K562 (cell line): ENCODE results near the gene C1orf116. TPM values are rescaled to one million over a fixed set of nuclear protein-coding genes. Genes with fewer than 3 reads are reported as not detected.

Source experiments
- AFF1 ChIP-seq, 2 experiments: fragments of 450-650 bp; IDR thresholded peaks; 2 replicates each; pipeline ENCODE4 v1.6.1; 2018; ENCODE audit warnings: mild to moderate bottlenecking in 2 of 2, low read depth in 1 of 2; ENCODE audit not compliant: partially characterized antibody in 2 of 2
- ETV6 ChIP-seq, 3 experiments: fragments of 150-350 bp in 1 of 3; sonication (generic) in 1 of 3; formaldehyde crosslinking in 1 of 3; IDR thresholded peaks; 2 replicates each; pipeline versions ENCODE4 v1.6.1 to v1.8.0; 2014 to 2022; ENCODE audit warnings: borderline replicate concordance in 2 of 3, low read depth in 2 of 3, antibody characterized with exemption in 1 of 3, low read length in 1 of 3, mild to moderate bottlenecking in 1 of 3, missing genetic modification reagents in 1 of 3
- FUS ChIP-seq: fragments of 200-400 bp; formaldehyde crosslinking; optimal IDR thresholded peaks from 2 replicates; pipeline ENCODE3; 2017; ENCODE audit warnings: low read depth, low read length
- MCM5 ChIP-seq: fragments of 450-650 bp; IDR thresholded peaks from 2 replicates; pipeline ENCODE4 v1.6.1; 2016; ENCODE audit warnings: low read depth
- NFXL1 ChIP-seq: fragments of 450-650 bp; formaldehyde crosslinking; IDR thresholded peaks from 2 replicates; pipeline ENCODE4 v1.4.0; 2021; ENCODE audit warnings: mild to moderate bottlenecking
- RERE ChIP-seq: sonication (generic); formaldehyde crosslinking; IDR thresholded peaks from 2 replicates; pipeline ENCODE4 v1.8.0; 2023; ENCODE audit warnings: missing genetic modification reagents, mild to moderate bottlenecking, borderline replicate concordance
- STAT6 ChIP-seq: sonication (generic); formaldehyde crosslinking; IDR thresholded peaks from 2 replicates; pipeline ENCODE4 v1.8.1; 2023; ENCODE audit warnings: mild to moderate bottlenecking, missing genetic modification reagents
- TFE3 ChIP-seq: fragments of 450-650 bp; formaldehyde crosslinking; IDR thresholded peaks from 2 replicates; pipeline ENCODE4 v1.4.0; 2020; ENCODE audit warnings: mild to moderate bottlenecking, mixed read lengths
- ZNF511 ChIP-seq: sonication (generic); formaldehyde crosslinking; IDR thresholded peaks from 2 replicates; pipeline ENCODE4 v1.8.0; 2022; ENCODE audit warnings: mild to moderate bottlenecking, missing genetic modification reagents
- polyA plus RNA-seq, 8 experiments: library from polyadenylated mRNA; depleted of rRNA in 4 of 8; stranded (reverse) in 5 of 8; unstranded in 3 of 8; fragments of >200 nt; fragmentation: Nextera tagmentation in 2 of 8; fragmentation: Illumina TruSeq in 1 of 8; extraction: Ambion mirVana in 2 of 8; extraction: Trizol in 1 of 8; gene quantifications; 2 replicates each; pipeline versions ENCODE4 v1.2.1 to v1.2.3, GENCODE V29; 2011 to 2014; ENCODE audit warnings: inconsistent platforms in 1 of 8, missing spikeins in 1 of 8
- total RNA-seq, 7 experiments: library from RNA; depleted of rRNA in 6 of 7; stranded (reverse); fragments of >200 nt in 6 of 7; fragmentation: Illumina TruSeq in 2 of 7; extraction: Trizol in 2 of 7; gene quantifications; 2 replicates each; pipeline versions ENCODE4 v1.2.1 to v1.2.3, GENCODE V29; 2011 to 2021; ENCODE audit warnings: low replicate concordance in 1 of 7

C1orf116 gene
- total and polyA plus RNA-seq, 9 of the 15 experiments (the other 6 are each of a cell fraction or from before 2014, with no cell fraction given), result 0.62 to 3.0 (median 0.95) TPM

- TF ChIP-seq ZNF511 (CRISPR knock-in tag), result peak; percentile 67
- TF ChIP-seq FUS, result no peak
- TF ChIP-seq NFXL1, result peak; percentile 92
- peak; percentile 76 to 98 for TF ChIP-seq AFF1 (IDR thresholded peaks at IDR 0.05; ENCODE audit: low read depth in 1 of 2, partially characterized antibody in 2 of 2)
- no peak; the same call in none of the 2 replicates for TF ChIP-seq STAT6 (CRISPR knock-in tag)
- TF ChIP-seq MCM5, result no peak
- no peak for TF ChIP-seq RERE
- TF ChIP-seq TFE3 (CRISPR knock-in tag), result peak; percentile 61
- peak in 1 of 2 experiments; percentile 17; a peak in 1 of 4 replicates for TF ChIP-seq ETV6 (IDR thresholded peaks at IDR 0.05; ENCODE audit: borderline replicate concordance in 1 of 2, low read depth in 2 of 2, low read length in 1 of 2)
- TF ChIP-seq ETV6 (CRISPR knock-in tag; IDR thresholded peaks at IDR 0.05; ENCODE audit: borderline replicate concordance), result no peak
Measured at GRCh38 chr1:207024202-207025145, 8.1 kb downstream of the C1orf116 start (continued).
